Right renal cortex interstitium (tissue), 3 donors: ENCODE results near the gene KXD1. TPM values are rescaled to one million over a fixed set of nuclear protein-coding genes. Genes with fewer than 3 reads are reported as not detected.

Experiments
- DNase-seq, 3 donors: peaks; one replicate each; pipeline ENCODE4 v3.0.0-alpha.2; 2013; ENCODE audit warnings: low read depth in 3 of 3, low spot score in 2 of 3
- polyA plus RNA-seq, 3 donors: library from polyadenylated mRNA; unstranded; fragments of 120-200 nt; gene quantifications; one replicate each; pipeline ENCODE4 v1.2.1, GENCODE V29; 2013; ENCODE audit not compliant: insufficient read length in 3 of 3

The KXD1 gene
- polyA plus RNA-seq, 3 donors, result 50.3 to 56.0 (median 51.8) TPM

GRCh38 chr19:18611327-18612050, 53.8 kb downstream of the KXD1 start:
- no peak for DNase-seq

GRCh38 chr19:18612051-18612771, 54.5 kb downstream of the KXD1 start:
- DNase-seq, result no peak

GRCh38 chr19:18612772-18613588, 55.3 kb downstream of the KXD1 start, which contains the start of gene TMEM59L:
TSS of gene TMEM59L (plus strand) at chr19:18612870. CDS start at chr19:18612959, 89 bp downstream.
- DNase-seq, result no peak

GRCh38 chr19:18613589-18614234, 56.0 kb downstream of the KXD1 start:
- no peak for DNase-seq

- no peak for DNase-seq
These were observed 58.4 kb downstream of the KXD1 start for GRCh38 chr19:18616023-18616422.

- no peak for DNase-seq
These were observed 59.9 kb downstream of the KXD1 start for GRCh38 chr19:18617562-18617961.

GRCh38 chr19:18618236-18618635, 60.6 kb downstream of the KXD1 start:
- no peak for DNase-seq

Other genes with a start within 250 kb of the KXD1 start
- 10 to 100 TPM; 87.7 to 90.8 (median 88.0) TPM for gene LSM4, start 234.8 kb upstream of the KXD1 start, polyA plus RNA-seq
- 10 to 100 TPM; 18.9 to 21.0 (median 21.0) TPM for gene PGPEP1, start 217.3 kb upstream of the KXD1 start, polyA plus RNA-seq
- gene GDF15, start 171.7 kb upstream of the KXD1 start, polyA plus RNA-seq, result 1 to 10 TPM; 2.6 to 5.2 (median 3.2) TPM
- 1 to 10 TPM in 1 of 3 donors, under 1 TPM in 2; 0.65 to 1.2 (median 0.85) TPM for gene LRRC25, start 160.2 kb upstream of the KXD1 start, polyA plus RNA-seq
- gene SSBP4, start 138.5 kb upstream of the KXD1 start, polyA plus RNA-seq, result 10 to 100 TPM; 51.1 to 65.2 (median 61.6) TPM
- 10 to 100 TPM; 89.5 to 99.8 (median 98.8) TPM for gene ISYNA1, start 119.7 kb upstream of the KXD1 start, polyA plus RNA-seq
- gene ELL, start 35.8 kb upstream of the KXD1 start, polyA plus RNA-seq, result 1 to 10 TPM; 8.4 to 8.6 (median 8.4) TPM
- 100 to 1,000 TPM; 134 to 170 (median 153) TPM for gene FKBP8, start 14.3 kb upstream of the KXD1 start, polyA plus RNA-seq
- gene UBA52, start 14.0 kb downstream of the KXD1 start, polyA plus RNA-seq, result 100 to 1,000 TPM; 768 to 922 (median 860) TPM
- gene REX1BD, start 30.9 kb downstream of the KXD1 start, polyA plus RNA-seq, result 10 to 100 TPM; 22.0 to 24.5 (median 22.3) TPM
- gene CRLF1, start 48.9 kb downstream of the KXD1 start, polyA plus RNA-seq, result 1 to 10 TPM; 2.7 to 3.5 (median 3.2) TPM
- 1 to 10 TPM; 1.5 to 2.6 (median 1.9) TPM for gene TMEM59L, start 55.0 kb downstream of the KXD1 start, polyA plus RNA-seq
- gene KLHL26, start 79.2 kb downstream of the KXD1 start, polyA plus RNA-seq, result 1 to 10 TPM; 5.0 to 6.1 (median 5.3) TPM
- gene CRTC1, start 125.8 kb downstream of the KXD1 start, polyA plus RNA-seq, result 10 to 100 TPM; 12.0 to 13.6 (median 12.2) TPM
- gene COMP, start 233.4 kb downstream of the KXD1 start, polyA plus RNA-seq, result under 1 TPM; 0.04 to 0.10 (median 0.07) TPM